Mesodermal cell (in vitro differentiated cells): ENCODE measurements around the gene NWD2.

Experiments
- H3K27ac ChIP-seq: 2 replicates; pipeline ENCODE4 v1.7.0; 2013; ENCODE audit warnings: mild to moderate bottlenecking, low read depth, low read length, moderate library complexity; ENCODE audit not compliant: severe bottlenecking
- H3K36me3 ChIP-seq: 2 replicates; pipeline ENCODE4 v1.7.1; 2013; ENCODE audit warnings: mild to moderate bottlenecking, low read length, moderate library complexity; ENCODE audit not compliant: control insufficient read depth, insufficient read depth
- H3K4me1 ChIP-seq: one replicate; pipeline ENCODE4 v1.7.1; 2013; ENCODE audit warnings: mild to moderate bottlenecking, low read length; ENCODE audit not compliant: insufficient read depth, control insufficient read depth, poor library complexity, severe bottlenecking
- H3K4me3 ChIP-seq: 2 replicates; pipeline ENCODE4 v1.7.0; 2013; ENCODE audit warnings: low read length, control low read depth, mild to moderate bottlenecking; ENCODE audit not compliant: insufficient read depth, poor library complexity, severe bottlenecking; ENCODE audit errors: extremely low read depth
- H3K9me3 ChIP-seq: 2 replicates; pipeline ENCODE4 v1.7.1; 2013; ENCODE audit warnings: mild to moderate bottlenecking, low read length, moderate library complexity; ENCODE audit not compliant: control insufficient read depth
- WGBS, 2 experiments: methylation state at CpG; one replicate each; pipeline ENCODE4 v1.1.5; 2013; ENCODE audit warnings: missing lambda C conversion rate in 2 of 2; ENCODE audit not compliant: insufficient coverage in 2 of 2; 5-methylcytosine and 5-hydroxymethylcytosine counted together

NWD2 gene

GRCh38 chr4:37422638-37423037 is 178.1 kb downstream of the NWD2 start:
- no peaks in the 10 kb centered on the region for H3K9me3 ChIP-seq
- no CpG with 5 or more reads among the region's 2 CpGs for WGBS, 2 experiments
- H3K4me3 ChIP-seq: no peak overlapping the region
- no peak overlapping the region for H3K27ac ChIP-seq
- H3K4me1 ChIP-seq: no peaks in the 10 kb centered on the region
- no peaks in the 10 kb centered on the region for H3K36me3 ChIP-seq

GRCh38 chr4:37423310-37423709 is 178.8 kb downstream of the NWD2 start:
- Histone ChIP-seq H3K4me3 (no peak overlapping the region), H3K36me3 (no peaks in the 10 kb centered on the region), H3K4me1 (no peaks in the 10 kb centered on the region), H3K27ac (no peak overlapping the region), H3K9me3 (no peaks in the 10 kb centered on the region)
- 84 to 100% methylated on average over 4 of the region's 5 CpGs for WGBS, 2 experiments

GRCh38 chr4:37424753-37425152 is 180.2 kb downstream of the NWD2 start:
- Histone ChIP-seq H3K4me3 (no peak overlapping the region), H3K4me1 (no peaks in the 10 kb centered on the region), H3K36me3 (no peaks in the 10 kb centered on the region), H3K27ac (no peak overlapping the region), H3K9me3 (no peaks in the 10 kb centered on the region)

- H3K27ac ChIP-seq: no peak overlapping the region
- H3K4me1 ChIP-seq: no peaks in the 10 kb centered on the region
- no peaks in the 10 kb centered on the region for H3K9me3 ChIP-seq
- no peak overlapping the region for H3K4me3 ChIP-seq
- H3K36me3 ChIP-seq: no peaks in the 10 kb centered on the region
- WGBS, 2 experiments: 86% methylated on average over 1 of the region's 2 CpGs; no CpG with 5 or more reads in 1 of the 2 experiments
These were observed 181.3 kb downstream of the NWD2 start for GRCh38 chr4:37425857-37426256.

- WGBS, 2 experiments: 100% methylated on average over 2 of the region's 2 CpGs; no CpG with 5 or more reads in 1 of the 2 experiments
- H3K4me3 ChIP-seq: no peak overlapping the region
- H3K4me1 ChIP-seq: no peaks in the 10 kb centered on the region
- no peaks in the 10 kb centered on the region for H3K9me3 ChIP-seq
- H3K27ac ChIP-seq: no peak overlapping the region
- no peaks in the 10 kb centered on the region for H3K36me3 ChIP-seq
These were observed 182.7 kb downstream of the NWD2 start for GRCh38 chr4:37427193-37427592.

DNA sequence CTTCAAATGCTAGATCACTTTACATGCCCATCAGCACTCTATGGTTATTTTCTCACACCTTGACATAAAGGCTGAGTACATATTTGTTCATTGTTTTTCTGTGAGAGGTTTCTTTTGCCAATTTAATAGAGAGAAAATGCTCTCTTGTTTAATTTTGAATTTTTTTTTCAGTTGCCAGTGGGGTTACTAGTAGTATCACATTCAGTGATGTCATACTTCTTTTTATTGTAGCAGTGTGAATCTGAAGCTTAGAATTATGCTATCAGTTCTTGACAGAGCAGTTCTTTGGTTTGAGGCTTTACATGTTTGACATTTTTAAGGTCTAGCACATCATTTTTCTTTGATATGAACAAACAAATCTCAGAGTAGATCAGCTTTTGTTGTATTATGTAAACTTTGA is 185.4 kb downstream of the NWD2 start:
- H3K4me1 ChIP-seq: no peaks in the 10 kb centered on the region
- no peak overlapping the region for H3K27ac ChIP-seq
- H3K9me3 ChIP-seq: no peaks in the 10 kb centered on the region
- H3K4me3 ChIP-seq: no peak overlapping the region
- no peaks in the 10 kb centered on the region for H3K36me3 ChIP-seq

DNA sequence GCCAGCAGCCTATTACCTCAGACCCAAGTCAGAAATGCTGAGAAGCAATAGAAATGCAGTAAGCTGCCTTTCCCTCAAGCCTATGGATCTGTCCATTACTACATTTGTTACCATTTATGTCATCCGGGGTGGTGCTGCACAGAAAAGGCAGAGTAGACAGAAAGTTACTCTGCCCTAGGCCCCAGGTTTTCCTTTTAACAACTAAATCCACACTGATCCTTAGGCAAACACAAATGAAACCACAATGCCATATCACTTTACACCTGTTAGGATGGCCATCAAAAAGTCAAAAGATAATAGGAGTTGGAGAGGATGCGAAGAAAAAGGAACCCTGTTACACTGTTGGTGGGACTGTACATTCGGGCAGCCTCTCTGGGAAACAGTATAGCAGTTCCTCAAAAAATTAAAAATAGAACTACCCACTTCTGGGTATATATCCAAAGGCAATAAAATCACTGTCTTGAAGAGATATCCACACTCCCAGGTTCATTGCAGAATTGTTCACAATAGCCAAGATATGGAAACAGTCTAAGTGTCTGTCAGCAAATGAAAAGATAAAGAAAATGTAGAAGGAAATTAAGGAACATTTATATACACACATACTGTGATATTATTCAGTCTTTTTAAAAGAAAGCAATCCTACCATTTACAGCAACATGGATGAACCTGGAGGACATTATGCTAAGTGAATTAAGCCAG is 186.3 kb downstream of the NWD2 start:
- Histone ChIP-seq H3K9me3 (no peaks in the 10 kb centered on the region), H3K27ac (no peak overlapping the region), H3K4me1 (no peaks in the 10 kb centered on the region), H3K36me3 (no peaks in the 10 kb centered on the region), H3K4me3 (no peak overlapping the region)
- 100% methylated on average over 1 of the region's 3 CpGs; no CpG with 5 or more reads in 1 of the 2 experiments for WGBS, 2 experiments

GRCh38 chr4:37431417-37431743 is 186.8 kb downstream of the NWD2 start:
- no peaks in the 10 kb centered on the region for H3K9me3 ChIP-seq
- H3K4me3 ChIP-seq: no peak overlapping the region
- H3K4me1 ChIP-seq: no peaks in the 10 kb centered on the region
- no CpG with 5 or more reads among the region's 1 CpG for WGBS, 2 experiments
- H3K36me3 ChIP-seq: no peaks in the 10 kb centered on the region
- no peak overlapping the region for H3K27ac ChIP-seq

- WGBS, 2 experiments: 86 to 100% methylated on average over 2 of the region's 3 CpGs
- no peak overlapping the region for H3K4me3 ChIP-seq
- H3K9me3 ChIP-seq: no peaks in the 10 kb centered on the region
- no peaks in the 10 kb centered on the region for H3K4me1 ChIP-seq
- no peaks in the 10 kb centered on the region for H3K36me3 ChIP-seq
- no peak overlapping the region for H3K27ac ChIP-seq
These were observed 189.9 kb downstream of the NWD2 start for GRCh38 chr4:37434469-37434868.

GRCh38 chr4:37436546-37436945 is 192.0 kb downstream of the NWD2 start:
- no CpG with 5 or more reads among the region's 1 CpG for WGBS, 2 experiments
- Histone ChIP-seq H3K27ac (no peak overlapping the region), H3K36me3 (no peaks in the 10 kb centered on the region), H3K9me3 (no peaks in the 10 kb centered on the region), H3K4me1 (peaks cover 2% of the 10 kb centered on the region), H3K4me3 (no peak overlapping the region)

- 80 to 84% methylated on average over 2 to 3 of the region's 4 CpGs for WGBS, 2 experiments
- H3K9me3 ChIP-seq: no peaks in the 10 kb centered on the region
- H3K27ac ChIP-seq: no peak overlapping the region
- no peaks in the 10 kb centered on the region for H3K36me3 ChIP-seq
- H3K4me3 ChIP-seq: no peak overlapping the region
- H3K4me1 ChIP-seq: peaks cover 8% of the 10 kb centered on the region
These were observed 192.6 kb downstream of the NWD2 start for GRCh38 chr4:37437163-37437562.
